Smooth muscle cell of the brain vasculature (primary cell): ENCODE data around the gene TNFRSF19.
"Not testable (repeated sequence)": the region's sequence is repeated elsewhere in the genome, so short reads cannot be mapped to it uniquely, and the experiment has no call there.

ENCODE experiments used
- DNase-seq: peaks from one replicate; pipeline ENCODE4 v3.0.0-alpha.2; 2012; ENCODE audit warnings: low read depth, low spot score

The TNFRSF19 gene

GRCh38 chr13:23570099-23570920, at the start of gene TNFRSF19:
TSS of gene TNFRSF19 (plus strand) at chr13:23570412. CDS start at chr13:23590184, 19,772 bp downstream.
- DNase-seq = peak; percentile 70

GRCh38 chr13:23529926-23530325, 40.3 kb upstream of the TNFRSF19 start:
- not testable (repeated sequence) for DNase-seq

GRCh38 chr13:23531446-23531845, 38.8 kb upstream of the TNFRSF19 start:
- DNase-seq = no peak

GRCh38 chr13:23534090-23534489, 36.1 kb upstream of the TNFRSF19 start:
- no peak for DNase-seq

GRCh38 chr13:23541221-23541824, 28.9 kb upstream of the TNFRSF19 start:
- no peak for DNase-seq

GRCh38 chr13:23544668-23545067, 25.5 kb upstream of the TNFRSF19 start:
- no peak for DNase-seq

- no peak for DNase-seq
Observed at GRCh38 chr13:23547000-23547590, 23.1 kb upstream of the TNFRSF19 start.

- DNase-seq = no peak
Observed at GRCh38 chr13:23549724-23550123, 20.5 kb upstream of the TNFRSF19 start.

GRCh38 chr13:23550163-23550562, 20.0 kb upstream of the TNFRSF19 start:
- no peak for DNase-seq

GRCh38 chr13:23551213-23552008, 18.8 kb upstream of the TNFRSF19 start:
- DNase-seq = no peak

GRCh38 chr13:23552171-23552570, 18.0 kb upstream of the TNFRSF19 start:
- no peak for DNase-seq

- no peak for DNase-seq
Observed at GRCh38 chr13:23552661-23553060, 17.6 kb upstream of the TNFRSF19 start.

- no peak for DNase-seq
Observed at GRCh38 chr13:23554000-23554399, 16.2 kb upstream of the TNFRSF19 start.

- no peak for DNase-seq
Observed at GRCh38 chr13:23557043-23557442, 13.2 kb upstream of the TNFRSF19 start.

- no peak for DNase-seq
Observed at GRCh38 chr13:23557733-23558132, 12.5 kb upstream of the TNFRSF19 start.

GRCh38 chr13:23558675-23559536, 11.3 kb upstream of the TNFRSF19 start:
- peak; percentile 57 for DNase-seq

- no peak for DNase-seq
Observed at GRCh38 chr13:23560571-23561089, 9.6 kb upstream of the TNFRSF19 start.

- no peak for DNase-seq
Observed at GRCh38 chr13:23561261-23561660, 9.0 kb upstream of the TNFRSF19 start.

- DNase-seq = no peak
Observed at GRCh38 chr13:23563085-23563845, 6.9 kb upstream of the TNFRSF19 start.

- DNase-seq = no peak
Observed at GRCh38 chr13:23567906-23568460, 2.2 kb upstream of the TNFRSF19 start.
